SK-N-SH treated with all-trans-retinoic acid at 6 μM for 48 hours (cell line): ENCODE measurements around the gene MRPL40.

Experiments used
- ATAC-seq: fragments of 200-7000 bp; cut with Tn5 transposase; 3 replicates; pipeline ENCODE4 v1.9.1; 2020; ENCODE audit warnings: mild to moderate bottlenecking, moderate library complexity
- ARNTL ChIP-seq: fragments of 450-650 bp; formaldehyde crosslinking; IDR thresholded peaks from 2 replicates; pipeline ENCODE4 v1.5.0; 2020; ENCODE audit warnings: low read depth, mild to moderate bottlenecking, moderate library complexity, borderline replicate concordance
- BACH2 ChIP-seq: fragments of 250-450 bp; sonication (Bioruptor Pico); IDR thresholded peaks from 2 replicates; pipeline ENCODE4 v1.9.0; 2021; ENCODE audit warnings: mild to moderate bottlenecking, borderline replicate concordance
- CSDC2 ChIP-seq: fragments of 250-450 bp; sonication (Bioruptor Pico); IDR thresholded peaks from 2 replicates; pipeline ENCODE4 v1.5.0; 2020; ENCODE audit warnings: mild to moderate bottlenecking, moderate library complexity
- ESRRG ChIP-seq: fragments of 250-450 bp; sonication (Bioruptor Pico); IDR thresholded peaks from 2 replicates; pipeline ENCODE4 v1.6.1; 2021; ENCODE audit warnings: mild to moderate bottlenecking
- GLIS3 ChIP-seq: fragments of 250-450 bp; sonication (Bioruptor Pico); IDR thresholded peaks from 2 replicates; pipeline ENCODE4 v1.5.0; 2020; ENCODE audit warnings: mild to moderate bottlenecking, moderate library complexity
- ISL1 ChIP-seq: fragments of 250-450 bp; sonication (Bioruptor Pico); IDR thresholded peaks from 2 replicates; pipeline ENCODE4 v2.1.2; 2022; ENCODE audit warnings: mild to moderate bottlenecking, moderate library complexity
- OSR1 ChIP-seq: fragments of 250-450 bp; sonication (Bioruptor Pico); IDR thresholded peaks from 2 replicates; pipeline ENCODE4 v1.8.0; 2022; ENCODE audit warnings: moderate library complexity, mild to moderate bottlenecking, inconsistent platforms
- PPARA ChIP-seq: fragments of 250-450 bp; sonication (Bioruptor Pico); IDR thresholded peaks from 2 replicates; pipeline ENCODE4 v1.5.0; 2020; ENCODE audit warnings: mild to moderate bottlenecking, borderline replicate concordance
- RARB ChIP-seq: fragments of 250-450 bp; sonication (Bioruptor Pico); IDR thresholded peaks from 2 replicates; pipeline ENCODE4 v1.8.0; 2021; ENCODE audit warnings: mild to moderate bottlenecking, moderate library complexity
- SNAI2 ChIP-seq: fragments of 250-450 bp; sonication (Bioruptor Pico); IDR thresholded peaks from 2 replicates; pipeline ENCODE4 v1.5.0; 2020; ENCODE audit warnings: mild to moderate bottlenecking, moderate library complexity
- TCF4 ChIP-seq: fragments of 250-450 bp; sonication (Bioruptor Pico); IDR thresholded peaks from 2 replicates; pipeline ENCODE4 v1.8.0; 2021; ENCODE audit warnings: mild to moderate bottlenecking, moderate library complexity, borderline replicate concordance
- TOX ChIP-seq: fragments of 250-450 bp; sonication (Bioruptor Pico); IDR thresholded peaks from 2 replicates; pipeline ENCODE4 v1.8.0; 2021; ENCODE audit warnings: mild to moderate bottlenecking, moderate library complexity, borderline replicate concordance
- ZC3H10 ChIP-seq: fragments of 250-450 bp; sonication (Bioruptor Pico); IDR thresholded peaks from 2 replicates; pipeline ENCODE4 v1.5.1; 2021; ENCODE audit warnings: mild to moderate bottlenecking, moderate library complexity
- ZFP3 ChIP-seq: fragments of 250-450 bp; sonication (Bioruptor Pico); IDR thresholded peaks from 2 replicates; pipeline ENCODE4 v1.5.0; 2020; ENCODE audit warnings: mild to moderate bottlenecking, moderate library complexity
- ZFP30 ChIP-seq: fragments of 450-650 bp; formaldehyde crosslinking; IDR thresholded peaks from 2 replicates; pipeline ENCODE4 v1.5.0; 2022; ENCODE audit warnings: mild to moderate bottlenecking, moderate library complexity
- ZNF565 ChIP-seq: fragments of 450-650 bp; formaldehyde crosslinking; conservative IDR thresholded peaks from 2 replicates; pipeline ENCODE4 v1.5.0; 2020; ENCODE audit warnings: low read depth, mild to moderate bottlenecking, moderate library complexity
- ZNF70 ChIP-seq: fragments of 450-650 bp; formaldehyde crosslinking; IDR thresholded peaks from 2 replicates; pipeline ENCODE4 v1.5.0; 2020; ENCODE audit warnings: mild to moderate bottlenecking, moderate library complexity
- ZNF8 ChIP-seq: fragments of 450-650 bp; formaldehyde crosslinking; IDR thresholded peaks from 2 replicates; pipeline ENCODE4 v1.5.0; 2020; ENCODE audit warnings: mild to moderate bottlenecking, moderate library complexity
- TF ChIP-seq, protein P1 (sequence below): fragments of 250-450 bp; sonication (Bioruptor Pico); IDR thresholded peaks from 2 replicates; pipeline ENCODE4 v1.8.0; 2020; ENCODE audit warnings: mild to moderate bottlenecking, moderate library complexity, borderline replicate concordance
- TF ChIP-seq, protein P2 (sequence below): fragments of 250-450 bp; sonication (Bioruptor Pico); IDR thresholded peaks from 2 replicates; pipeline ENCODE4 v1.5.1; 2020; ENCODE audit warnings: low read depth, mild to moderate bottlenecking, moderate library complexity
- TF ChIP-seq, protein P3 (sequence below): fragments of 250-450 bp; sonication (Bioruptor Pico); IDR thresholded peaks from 2 replicates; pipeline ENCODE4 v1.5.0; 2020; ENCODE audit warnings: mild to moderate bottlenecking, moderate library complexity
- TF ChIP-seq, protein P4 (sequence below): fragments of 250-450 bp; sonication (Bioruptor Pico); IDR thresholded peaks from 2 replicates; pipeline ENCODE4 v1.8.0; 2021; ENCODE audit warnings: low read depth, mild to moderate bottlenecking, moderate library complexity, borderline replicate concordance

The MRPL40 gene

DNA sequence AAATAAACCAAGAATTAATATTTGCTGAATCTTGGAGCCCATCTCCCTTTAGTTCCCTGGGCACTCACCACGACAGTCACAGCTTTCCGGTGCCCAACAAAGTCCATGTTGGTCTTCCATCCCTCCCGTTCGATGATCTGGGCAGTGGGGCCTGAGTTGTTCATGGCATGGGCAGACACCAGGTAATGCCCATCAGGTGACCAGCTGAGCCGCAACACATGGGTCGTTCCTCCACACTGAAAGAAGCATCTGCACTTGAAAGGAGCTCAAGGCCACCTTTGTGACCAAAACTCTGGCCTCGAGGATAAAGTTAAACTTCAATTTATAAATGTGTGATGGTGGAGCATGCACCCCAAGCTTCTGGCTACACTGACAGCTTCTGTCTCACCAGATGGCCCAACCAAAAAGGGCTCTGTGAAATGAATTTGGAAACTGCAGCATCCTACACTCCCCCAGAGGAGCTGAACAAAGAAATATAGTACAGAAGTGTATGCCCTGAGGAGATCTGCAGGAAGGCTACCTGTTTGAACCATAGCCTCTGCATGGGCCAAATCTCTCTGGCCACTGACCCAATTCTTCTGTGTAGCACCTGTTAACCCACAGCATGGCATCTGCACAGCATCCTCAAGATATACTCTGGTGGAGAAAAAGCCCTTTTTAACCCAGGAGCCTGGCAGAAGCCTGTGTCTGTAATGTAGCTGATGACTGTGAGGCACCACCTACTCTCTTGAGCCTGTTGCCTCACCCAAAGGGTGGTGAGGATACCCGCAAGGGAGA lies 37.9 kb upstream of the MRPL40 start:
- no peak for ATAC-seq
- TF ChIP-seq ZNF70 = no peak
- no peak for TF ChIP-seq ESRRG (CRISPR knock-in tag)
- TF ChIP-seq GLIS3 = no peak
- no peak for TF ChIP-seq ISL1 (CRISPR knock-in tag)
- TF ChIP-seq ZFP30 (CRISPR knock-in tag) = no peak
- TF ChIP-seq SNAI2 (CRISPR knock-in tag) = no peak
- TF ChIP-seq, protein P1, sequence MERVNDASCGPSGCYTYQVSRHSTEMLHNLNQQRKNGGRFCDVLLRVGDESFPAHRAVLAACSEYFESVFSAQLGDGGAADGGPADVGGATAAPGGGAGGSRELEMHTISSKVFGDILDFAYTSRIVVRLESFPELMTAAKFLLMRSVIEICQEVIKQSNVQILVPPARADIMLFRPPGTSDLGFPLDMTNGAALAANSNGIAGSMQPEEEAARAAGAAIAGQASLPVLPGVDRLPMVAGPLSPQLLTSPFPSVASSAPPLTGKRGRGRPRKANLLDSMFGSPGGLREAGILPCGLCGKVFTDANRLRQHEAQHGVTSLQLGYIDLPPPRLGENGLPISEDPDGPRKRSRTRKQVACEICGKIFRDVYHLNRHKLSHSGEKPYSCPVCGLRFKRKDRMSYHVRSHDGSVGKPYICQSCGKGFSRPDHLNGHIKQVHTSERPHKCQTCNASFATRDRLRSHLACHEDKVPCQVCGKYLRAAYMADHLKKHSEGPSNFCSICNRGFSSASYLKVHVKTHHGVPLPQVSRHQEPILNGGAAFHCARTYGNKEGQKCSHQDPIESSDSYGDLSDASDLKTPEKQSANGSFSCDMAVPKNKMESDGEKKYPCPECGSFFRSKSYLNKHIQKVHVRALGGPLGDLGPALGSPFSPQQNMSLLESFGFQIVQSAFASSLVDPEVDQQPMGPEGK (CRISPR knock-in tag) = no peak
- no peak for TF ChIP-seq ARNTL
- TF ChIP-seq ZNF565 (CRISPR knock-in tag) = no peak
- TF ChIP-seq CSDC2 (CRISPR knock-in tag) = no peak
- no peak for TF ChIP-seq TCF4 (CRISPR knock-in tag)
- TF ChIP-seq, protein P2, sequence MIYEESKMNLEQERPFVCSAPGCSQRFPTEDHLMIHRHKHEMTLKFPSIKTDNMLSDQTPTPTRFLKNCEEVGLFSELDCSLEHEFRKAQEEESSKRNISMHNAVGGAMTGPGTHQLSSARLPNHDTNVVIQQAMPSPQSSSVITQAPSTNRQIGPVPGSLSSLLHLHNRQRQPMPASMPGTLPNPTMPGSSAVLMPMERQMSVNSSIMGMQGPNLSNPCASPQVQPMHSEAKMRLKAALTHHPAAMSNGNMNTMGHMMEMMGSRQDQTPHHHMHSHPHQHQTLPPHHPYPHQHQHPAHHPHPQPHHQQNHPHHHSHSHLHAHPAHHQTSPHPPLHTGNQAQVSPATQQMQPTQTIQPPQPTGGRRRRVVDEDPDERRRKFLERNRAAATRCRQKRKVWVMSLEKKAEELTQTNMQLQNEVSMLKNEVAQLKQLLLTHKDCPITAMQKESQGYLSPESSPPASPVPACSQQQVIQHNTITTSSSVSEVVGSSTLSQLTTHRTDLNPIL (CRISPR knock-in tag) = no peak
- TF ChIP-seq, protein P3, sequence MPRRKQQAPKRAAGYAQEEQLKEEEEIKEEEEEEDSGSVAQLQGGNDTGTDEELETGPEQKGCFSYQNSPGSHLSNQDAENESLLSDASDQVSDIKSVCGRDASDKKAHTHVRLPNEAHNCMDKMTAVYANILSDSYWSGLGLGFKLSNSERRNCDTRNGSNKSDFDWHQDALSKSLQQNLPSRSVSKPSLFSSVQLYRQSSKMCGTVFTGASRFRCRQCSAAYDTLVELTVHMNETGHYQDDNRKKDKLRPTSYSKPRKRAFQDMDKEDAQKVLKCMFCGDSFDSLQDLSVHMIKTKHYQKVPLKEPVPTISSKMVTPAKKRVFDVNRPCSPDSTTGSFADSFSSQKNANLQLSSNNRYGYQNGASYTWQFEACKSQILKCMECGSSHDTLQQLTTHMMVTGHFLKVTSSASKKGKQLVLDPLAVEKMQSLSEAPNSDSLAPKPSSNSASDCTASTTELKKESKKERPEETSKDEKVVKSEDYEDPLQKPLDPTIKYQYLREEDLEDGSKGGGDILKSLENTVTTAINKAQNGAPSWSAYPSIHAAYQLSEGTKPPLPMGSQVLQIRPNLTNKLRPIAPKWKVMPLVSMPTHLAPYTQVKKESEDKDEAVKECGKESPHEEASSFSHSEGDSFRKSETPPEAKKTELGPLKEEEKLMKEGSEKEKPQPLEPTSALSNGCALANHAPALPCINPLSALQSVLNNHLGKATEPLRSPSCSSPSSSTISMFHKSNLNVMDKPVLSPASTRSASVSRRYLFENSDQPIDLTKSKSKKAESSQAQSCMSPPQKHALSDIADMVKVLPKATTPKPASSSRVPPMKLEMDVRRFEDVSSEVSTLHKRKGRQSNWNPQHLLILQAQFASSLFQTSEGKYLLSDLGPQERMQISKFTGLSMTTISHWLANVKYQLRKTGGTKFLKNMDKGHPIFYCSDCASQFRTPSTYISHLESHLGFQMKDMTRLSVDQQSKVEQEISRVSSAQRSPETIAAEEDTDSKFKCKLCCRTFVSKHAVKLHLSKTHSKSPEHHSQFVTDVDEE (CRISPR knock-in tag) = no peak
- no peak for TF ChIP-seq OSR1 (CRISPR knock-in tag)

DNA sequence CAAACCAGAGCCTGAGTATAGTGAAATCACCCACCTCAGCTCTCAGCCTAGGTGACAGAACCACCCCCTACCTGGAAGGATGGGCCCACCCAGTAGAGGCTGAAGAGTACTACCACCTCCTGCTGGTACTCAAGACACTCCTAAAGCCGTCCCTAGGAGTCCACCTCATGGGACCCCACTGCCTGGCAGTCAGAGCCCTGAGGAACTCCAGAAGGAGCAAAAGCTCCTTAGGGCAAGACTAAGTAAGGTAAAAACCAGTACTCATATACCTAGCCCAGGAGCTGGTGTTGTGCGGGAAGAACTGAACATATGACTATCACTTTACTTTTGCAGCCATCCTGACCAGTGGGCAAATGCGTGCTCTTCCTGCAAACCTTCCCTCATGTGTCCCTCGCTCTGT lies 37.1 kb upstream of the MRPL40 start:
- no peak for ATAC-seq
- TF ChIP-seq, protein P4, sequence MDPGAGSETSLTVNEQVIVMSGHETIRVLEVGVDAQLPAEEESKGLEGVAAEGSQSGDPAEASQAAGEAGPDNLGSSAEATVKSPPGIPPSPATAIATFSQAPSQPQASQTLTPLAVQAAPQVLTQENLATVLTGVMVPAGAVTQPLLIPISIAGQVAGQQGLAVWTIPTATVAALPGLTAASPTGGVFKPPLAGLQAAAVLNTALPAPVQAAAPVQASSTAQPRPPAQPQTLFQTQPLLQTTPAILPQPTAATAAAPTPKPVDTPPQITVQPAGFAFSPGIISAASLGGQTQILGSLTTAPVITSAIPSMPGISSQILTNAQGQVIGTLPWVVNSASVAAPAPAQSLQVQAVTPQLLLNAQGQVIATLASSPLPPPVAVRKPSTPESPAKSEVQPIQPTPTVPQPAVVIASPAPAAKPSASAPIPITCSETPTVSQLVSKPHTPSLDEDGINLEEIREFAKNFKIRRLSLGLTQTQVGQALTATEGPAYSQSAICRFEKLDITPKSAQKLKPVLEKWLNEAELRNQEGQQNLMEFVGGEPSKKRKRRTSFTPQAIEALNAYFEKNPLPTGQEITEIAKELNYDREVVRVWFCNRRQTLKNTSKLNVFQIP (CRISPR knock-in tag) = no peak
- TF ChIP-seq, protein P2 (CRISPR knock-in tag) = no peak
- TF ChIP-seq ARNTL (no peak), ZNF70 (no peak), PPARA (CRISPR knock-in tag) (no peak), ZFP3 (CRISPR knock-in tag) (no peak), ZC3H10 (CRISPR knock-in tag) (no peak), SNAI2 (CRISPR knock-in tag) (no peak), RARB (no peak), ZNF565 (CRISPR knock-in tag) (no peak), OSR1 (CRISPR knock-in tag) (no peak), BACH2 (CRISPR knock-in tag) (no peak), ZNF8 (no peak), ISL1 (CRISPR knock-in tag) (no peak), TCF4 (CRISPR knock-in tag) (no peak), GLIS3 (no peak), TOX (CRISPR knock-in tag) (no peak)
- TF ChIP-seq, protein P1 (CRISPR knock-in tag) = no peak
